ENCODE data around the gene CD14.

DNA sequence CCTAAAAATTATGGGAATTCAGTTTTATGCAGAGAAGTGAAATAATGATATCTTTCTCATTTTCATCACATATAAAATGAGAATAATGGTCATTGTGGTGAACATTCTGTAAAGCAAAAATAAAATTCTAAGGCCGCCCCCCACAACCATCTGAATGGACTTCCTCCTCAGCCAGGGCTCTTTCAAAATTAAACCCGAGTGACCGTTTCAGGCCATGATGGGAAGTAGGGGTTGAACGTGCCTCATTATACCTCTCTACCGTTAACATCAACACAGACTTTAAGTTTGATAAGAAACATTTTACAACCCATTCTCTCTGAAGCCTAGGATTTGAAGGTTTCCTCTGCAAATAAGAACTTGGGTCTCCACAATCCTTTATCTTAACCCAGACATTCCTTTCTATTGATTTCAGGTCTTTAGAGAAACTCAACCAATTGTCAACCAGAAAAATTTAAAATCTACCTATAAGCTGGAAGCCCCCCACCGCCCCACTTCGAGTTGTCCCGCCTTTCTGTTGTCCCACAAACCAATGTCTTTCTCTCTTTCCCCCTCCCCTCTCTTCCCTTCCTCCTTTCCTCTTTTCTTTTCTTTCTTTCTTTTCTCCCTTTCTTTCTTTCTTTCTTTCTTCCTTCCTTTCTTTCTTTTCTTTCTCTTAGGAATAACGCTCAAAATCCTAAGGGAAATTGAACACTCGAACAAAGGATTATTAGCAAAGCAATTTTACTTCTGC is 4.6 kb upstream of the CD14 start:
- TF ChIP-seq, protein P1, sequence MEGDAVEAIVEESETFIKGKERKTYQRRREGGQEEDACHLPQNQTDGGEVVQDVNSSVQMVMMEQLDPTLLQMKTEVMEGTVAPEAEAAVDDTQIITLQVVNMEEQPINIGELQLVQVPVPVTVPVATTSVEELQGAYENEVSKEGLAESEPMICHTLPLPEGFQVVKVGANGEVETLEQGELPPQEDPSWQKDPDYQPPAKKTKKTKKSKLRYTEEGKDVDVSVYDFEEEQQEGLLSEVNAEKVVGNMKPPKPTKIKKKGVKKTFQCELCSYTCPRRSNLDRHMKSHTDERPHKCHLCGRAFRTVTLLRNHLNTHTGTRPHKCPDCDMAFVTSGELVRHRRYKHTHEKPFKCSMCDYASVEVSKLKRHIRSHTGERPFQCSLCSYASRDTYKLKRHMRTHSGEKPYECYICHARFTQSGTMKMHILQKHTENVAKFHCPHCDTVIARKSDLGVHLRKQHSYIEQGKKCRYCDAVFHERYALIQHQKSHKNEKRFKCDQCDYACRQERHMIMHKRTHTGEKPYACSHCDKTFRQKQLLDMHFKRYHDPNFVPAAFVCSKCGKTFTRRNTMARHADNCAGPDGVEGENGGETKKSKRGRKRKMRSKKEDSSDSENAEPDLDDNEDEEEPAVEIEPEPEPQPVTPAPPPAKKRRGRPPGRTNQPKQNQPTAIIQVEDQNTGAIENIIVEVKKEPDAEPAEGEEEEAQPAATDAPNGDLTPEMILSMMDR (conservative IDR thresholded peaks at IDR 0.05 in 1 of 2, IDR thresholded peaks at IDR 0.05 in 1 of 2; ENCODE audit: low read depth in 1 of 2, low read length in 2 of 2), result no peak
- no peak for TF ChIP-seq EZH2 (IDR thresholded peaks at IDR 0.05; ENCODE audit: low read length, missing control alignments)

Data from fibroblast of lung (primary cell).